ENCODE results near the gene SORCS1.

Gene SORCS1

GRCh38 chr10:107163881-107164861, at the start of gene SORCS1:
Gene SORCS1, minus strand, starts transcription at chr10:107164706.
- peak; percentile 39 for DNase-seq (ENCODE audit: low read depth, low spot score)

GRCh38 chr10:107214261-107214660, 49.8 kb upstream of the SORCS1 start:
- DNase-seq (ENCODE audit: low read depth, low spot score) = no peak

GRCh38 chr10:107213861-107214260, 49.4 kb upstream of the SORCS1 start:
- DNase-seq (ENCODE audit: low read depth, low spot score) = no peak

GRCh38 chr10:107206833-107207232, 42.3 kb upstream of the SORCS1 start:
- no peak for DNase-seq (ENCODE audit: low read depth, low spot score)

GRCh38 chr10:107169516-107169915, 5.0 kb upstream of the SORCS1 start:
- no peak for DNase-seq (ENCODE audit: low read depth, low spot score)

DNA sequence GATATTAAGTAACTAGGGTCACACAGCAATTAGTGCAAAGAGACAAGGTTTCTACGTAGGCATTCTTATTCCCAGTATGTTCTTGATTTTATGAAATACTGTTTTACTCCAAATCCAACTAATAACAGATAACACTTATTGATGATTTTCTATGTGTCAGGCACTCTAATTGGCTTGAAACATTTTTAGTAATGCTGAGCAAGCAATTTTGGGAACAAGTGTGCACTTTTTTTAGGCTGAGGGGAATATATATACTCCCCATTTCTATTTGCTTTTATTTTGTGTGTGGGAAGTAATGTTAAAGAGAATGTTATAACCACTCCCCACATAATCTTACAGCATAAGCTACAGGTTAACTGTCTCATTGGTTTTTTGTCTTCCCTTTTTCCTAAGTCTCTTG, 4.2 kb upstream of the SORCS1 start:
- no peak for DNase-seq (ENCODE audit: low read depth, low spot score)

DNA sequence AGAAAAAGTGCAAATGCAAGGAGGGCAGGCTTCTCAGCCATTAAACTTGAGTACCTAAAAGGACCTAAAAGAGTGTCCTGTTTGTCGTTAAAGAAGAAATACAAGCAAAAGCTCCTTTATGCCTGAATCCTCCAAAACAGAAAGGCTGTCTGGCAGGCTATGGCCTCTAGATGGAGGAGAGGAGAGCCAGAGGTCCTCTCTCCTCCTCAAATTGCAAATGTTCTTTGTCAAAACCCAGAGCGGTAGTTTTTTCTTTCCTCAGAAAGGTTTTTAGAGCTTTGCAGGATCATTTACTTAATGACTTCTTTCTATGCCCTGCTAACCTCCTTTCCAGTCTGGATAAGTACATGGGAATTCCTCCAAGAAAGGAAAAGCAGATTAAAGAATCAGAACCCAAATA, 1.9 kb upstream of the SORCS1 start:
- DNase-seq (ENCODE audit: low read depth, low spot score) = no peak

DNA sequence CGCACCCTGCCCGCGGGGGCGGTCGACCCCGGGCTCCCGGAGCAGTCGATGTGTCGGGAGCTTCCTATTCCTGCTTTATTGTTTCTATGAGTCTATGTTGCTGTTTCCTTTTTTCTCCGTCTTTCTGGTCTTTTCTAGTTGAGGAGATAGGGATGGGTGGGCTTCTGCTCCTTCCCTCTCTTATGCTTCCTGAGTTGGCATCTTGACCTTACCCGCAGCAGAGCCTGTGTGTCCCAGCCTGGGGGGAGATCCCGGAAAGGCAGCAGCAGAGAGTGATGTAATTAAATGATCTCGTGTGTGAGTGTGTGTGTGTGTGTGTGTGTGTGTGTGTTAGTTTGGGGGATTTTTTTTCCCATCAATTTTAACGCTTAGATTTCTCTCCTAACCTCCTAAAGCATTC, 486 bp upstream of the SORCS1 start:
- DNase-seq (ENCODE audit: low read depth, low spot score) = no peak

DNA sequence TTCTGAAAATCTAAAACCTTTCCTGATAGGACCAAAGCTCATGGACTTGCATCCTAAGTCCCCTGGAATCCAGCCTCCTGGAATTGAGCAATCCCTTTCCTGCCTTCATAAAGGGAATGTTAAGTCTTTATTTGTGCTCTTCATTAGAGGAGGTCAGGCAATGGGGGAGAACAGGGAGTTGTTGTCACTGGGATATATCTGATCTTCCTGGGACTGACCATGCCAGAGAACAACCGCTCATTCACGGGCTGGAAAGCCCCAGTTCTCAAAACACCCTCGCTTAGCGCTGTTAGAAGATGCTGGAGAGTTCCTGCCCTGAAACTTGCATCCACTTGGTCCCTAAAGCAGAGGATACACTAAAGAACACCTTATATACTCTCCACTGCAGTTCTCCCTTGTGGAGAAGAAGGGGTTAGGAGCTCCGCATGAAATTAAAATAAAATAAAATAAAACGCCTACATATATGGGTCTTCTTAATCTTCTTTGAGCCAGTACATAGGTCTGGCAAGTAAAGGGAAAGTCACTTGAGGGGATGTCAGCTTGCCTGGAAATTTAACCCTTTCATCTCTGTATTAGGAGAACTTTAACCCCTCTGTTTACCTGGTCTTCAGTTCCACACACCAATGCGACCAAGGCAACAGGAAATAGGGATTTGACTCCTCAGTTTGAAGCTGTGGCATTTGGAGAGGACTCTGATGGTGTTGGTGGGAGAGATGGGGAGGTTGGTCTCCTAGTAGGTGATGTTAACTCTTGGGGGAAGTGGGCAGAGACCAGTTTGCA, 1.2 kb downstream of the SORCS1 start:
- no peak for DNase-seq (ENCODE audit: low read depth, low spot score)

GRCh38 chr10:107160866-107161265, 3.6 kb downstream of the SORCS1 start:
- DNase-seq (ENCODE audit: low read depth, low spot score) = no peak

GRCh38 chr10:107159871-107160270, 4.6 kb downstream of the SORCS1 start:
- DNase-seq (ENCODE audit: low read depth, low spot score) = no peak

GRCh38 chr10:107157071-107157470, 7.4 kb downstream of the SORCS1 start:
- no peak for DNase-seq (ENCODE audit: low read depth, low spot score)

- DNase-seq (ENCODE audit: low read depth, low spot score) = no peak
Observed at GRCh38 chr10:107152087-107152486, 12.4 kb downstream of the SORCS1 start.

DNA sequence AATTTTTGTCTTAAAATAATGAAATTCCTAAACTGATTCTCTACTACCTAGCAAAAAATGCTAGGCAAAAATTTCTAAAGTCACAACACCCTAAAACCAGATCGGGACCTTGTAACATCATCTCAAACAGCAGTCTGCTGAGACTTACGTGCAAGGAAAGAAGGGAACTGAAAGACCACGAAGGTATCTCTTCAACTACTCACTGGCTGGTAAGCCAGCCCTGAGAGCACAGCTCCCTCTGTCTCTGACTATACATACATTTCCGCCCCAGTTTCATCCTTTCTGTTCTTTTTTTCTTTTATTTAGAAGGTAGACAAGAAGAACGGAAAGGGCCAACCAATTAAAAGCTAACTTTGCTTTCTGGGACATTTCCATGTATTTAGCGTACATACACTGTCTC, 15.6 kb downstream of the SORCS1 start:
- DNase-seq (ENCODE audit: low read depth, low spot score) = no peak

DNA sequence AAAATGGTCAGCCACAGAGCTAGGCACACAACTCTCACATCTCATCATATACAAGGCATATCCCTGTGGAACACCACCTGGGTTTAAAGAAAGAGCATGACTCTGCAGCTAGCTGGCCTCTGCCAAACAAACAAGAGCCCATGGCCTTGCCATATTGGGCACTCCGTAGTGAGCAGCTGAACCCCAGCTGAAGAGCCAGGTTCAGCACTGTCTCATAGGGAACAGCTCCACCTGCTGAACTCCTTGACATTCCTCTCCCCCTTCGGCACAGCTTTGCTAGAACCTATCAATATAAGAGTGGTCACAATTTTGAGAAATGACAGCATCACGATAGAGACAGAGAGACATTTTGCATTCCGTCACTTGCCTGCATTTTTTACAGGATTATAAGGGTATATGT, 20.0 kb downstream of the SORCS1 start:
- DNase-seq (ENCODE audit: low read depth, low spot score) = no peak

DNA sequence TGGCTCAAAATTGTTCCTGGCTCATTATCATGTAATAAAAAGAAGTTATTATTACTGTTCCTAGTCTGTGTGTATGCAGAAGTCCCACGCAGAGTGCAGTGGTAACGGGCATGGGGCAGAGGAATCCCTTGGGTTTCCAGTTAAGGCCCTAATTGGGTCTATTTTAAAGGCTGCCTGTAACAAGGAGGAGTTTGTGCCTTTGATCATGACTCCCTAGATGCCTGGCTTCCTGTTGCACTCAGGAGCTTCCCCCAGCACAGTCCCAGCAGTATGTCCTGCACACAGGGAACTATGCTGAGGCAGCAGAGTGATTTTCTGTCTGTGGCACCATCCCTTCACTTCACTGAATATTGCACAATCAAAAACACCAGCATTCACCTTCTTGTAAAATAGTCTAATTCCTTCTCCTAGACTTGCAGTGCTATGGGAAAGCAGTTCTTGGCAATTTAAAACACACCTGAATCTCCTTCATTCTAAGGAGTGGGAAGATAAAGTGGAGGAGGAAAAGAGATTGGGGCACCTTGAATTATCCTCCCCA, 22.9 kb downstream of the SORCS1 start:
- no peak for DNase-seq (ENCODE audit: low read depth, low spot score)

DNA sequence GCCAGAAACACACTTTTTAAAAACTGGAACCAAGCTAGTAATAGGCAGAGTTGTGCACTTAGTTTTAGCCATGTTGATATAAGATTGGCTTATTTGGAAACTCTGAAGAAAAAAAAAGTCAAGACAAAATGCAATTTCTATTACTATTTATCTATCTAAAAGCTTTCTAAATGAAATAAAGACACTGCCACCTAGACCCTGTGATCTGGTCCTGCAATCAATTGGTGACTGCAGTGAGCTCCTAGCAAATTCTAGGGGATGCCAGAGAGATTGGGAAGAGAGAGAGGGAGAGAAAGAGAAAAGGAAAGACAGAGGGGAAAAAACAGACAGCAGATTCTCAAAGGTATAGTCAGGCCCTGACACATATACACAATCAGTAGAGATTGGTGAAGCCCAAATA, 25.3 kb downstream of the SORCS1 start:
- no peak for DNase-seq (ENCODE audit: low read depth, low spot score)

GRCh38 chr10:107133656-107134055, 30.9 kb downstream of the SORCS1 start:
- no peak for DNase-seq (ENCODE audit: low read depth, low spot score)

- no peak for DNase-seq (ENCODE audit: low read depth, low spot score)
Observed at GRCh38 chr10:107129000-107129399, 35.5 kb downstream of the SORCS1 start.

DNA sequence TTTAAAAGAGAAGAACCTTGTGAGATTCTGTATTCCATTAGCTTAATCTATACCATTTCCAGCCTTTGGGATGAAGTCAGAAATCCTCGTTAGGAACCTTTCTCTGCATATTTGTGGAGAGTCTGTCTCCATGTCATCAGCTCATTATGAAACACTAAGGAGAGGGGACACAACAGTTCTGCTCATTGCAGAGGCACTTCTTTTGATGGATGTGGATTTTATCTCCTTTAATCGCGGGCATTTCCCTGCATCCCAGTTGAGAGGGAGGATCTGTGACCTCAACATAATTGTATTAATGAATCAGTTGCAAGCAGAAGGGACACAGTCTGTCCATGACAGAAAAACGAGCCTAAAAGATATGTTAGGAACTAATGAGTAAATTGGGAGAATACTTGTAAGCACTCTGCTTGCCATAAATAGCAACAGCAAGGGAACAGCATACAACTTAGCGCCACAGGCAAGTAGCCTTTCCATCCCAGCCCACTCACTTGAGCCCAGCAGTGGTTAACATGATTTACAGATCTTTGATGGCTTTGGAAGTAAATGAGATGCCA, 37.9 kb downstream of the SORCS1 start:
- no peak for DNase-seq (ENCODE audit: low read depth, low spot score)

DNA sequence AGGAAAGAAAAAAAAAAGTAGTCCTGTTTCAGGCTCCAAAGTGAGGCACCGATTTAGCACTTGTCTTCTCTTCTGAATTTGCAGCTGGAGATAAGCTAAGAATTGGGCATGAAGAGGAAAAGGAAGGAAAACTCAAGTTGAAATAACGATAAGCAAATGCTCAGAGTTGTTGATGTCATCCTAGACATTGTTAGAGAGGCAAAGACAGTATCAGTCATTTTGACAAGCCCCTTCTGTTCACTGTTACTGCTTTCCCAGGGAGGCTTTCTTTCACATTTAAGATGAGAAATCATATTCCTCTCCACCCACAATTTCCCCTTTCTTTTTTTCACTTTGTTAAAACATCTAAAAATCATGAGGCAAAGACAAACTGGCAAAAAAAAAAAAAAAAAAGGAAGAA, 41.8 kb downstream of the SORCS1 start:
- no peak for DNase-seq (ENCODE audit: low read depth, low spot score)

DNA sequence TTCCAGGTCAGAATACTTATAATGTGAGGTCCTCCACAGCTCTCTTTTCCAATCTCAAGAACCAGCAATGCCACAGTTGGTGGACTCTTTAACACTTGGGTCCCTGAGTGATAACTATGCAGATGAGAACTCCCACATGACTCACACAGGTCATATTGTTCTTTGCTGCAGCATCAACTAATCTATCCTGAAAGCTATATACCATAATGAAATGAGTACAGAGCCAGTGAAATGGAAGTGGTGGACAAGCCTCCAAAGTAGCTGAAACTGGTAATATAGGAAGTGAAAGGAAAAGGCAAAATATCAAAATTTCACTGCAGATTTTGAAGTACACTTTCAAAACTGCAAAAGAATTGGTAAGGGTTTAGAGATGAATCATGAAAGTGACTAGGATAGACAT, 45.6 kb downstream of the SORCS1 start:
- no peak for DNase-seq (ENCODE audit: low read depth, low spot score)

Measured in ELF-1 (cell line).